H7 (cell line): ENCODE data around the gene PHIP. TPM values are rescaled to one million over a fixed set of nuclear protein-coding genes. Genes with fewer than 3 reads are reported as not detected.
"Not testable (repeated sequence)": the region's sequence is repeated elsewhere in the genome, so short reads cannot be mapped to it uniquely, and the experiment has no call there.

ENCODE experiments used
- DNase-seq: peaks from one replicate; pipeline ENCODE4 v3.0.0; 2012
- H3K27me3 ChIP-seq: 2 replicates; pipeline ENCODE4 v1.6.0; 2011; ENCODE audit warnings: mild to moderate bottlenecking, low read length; ENCODE audit not compliant: control insufficient read depth, insufficient read depth
- H3K36me3 ChIP-seq: replicated peaks from 2 replicates; pipeline ENCODE4 v1.5.1; 2011; ENCODE audit warnings: low read length; ENCODE audit not compliant: control insufficient read depth, insufficient read depth
- H3K4me3 ChIP-seq: 2 replicates; pipeline ENCODE4 v1.5.1; 2011; ENCODE audit warnings: low read depth, mild to moderate bottlenecking, control low read depth, low read length, moderate library complexity; ENCODE audit not compliant: insufficient read depth
- total RNA-seq: library from RNA; depleted of rRNA; stranded (reverse); fragments of >200 nt; shearing (Covaris generic); gene quantifications from 2 replicates; pipeline ENCODE4 v1.2.3, GENCODE V29; 2014; rRNA removed

PHIP gene
- total RNA-seq, 1 experiment from 2014 or later, result 24.4 TPM

GRCh38 chr6:78909391-78909790 lies 168.7 kb downstream of the PHIP start:
- DNase-seq, result no peak
- Histone ChIP-seq H3K36me3 (no peaks in the 10 kb centered on the region), H3K27me3 (peaks cover 13% of the 10 kb centered on the region), H3K4me3 (no peak overlapping the region)

GRCh38 chr6:78908621-78909020 lies 169.4 kb downstream of the PHIP start:
- DNase-seq, result no peak
- H3K4me3 ChIP-seq, result no peak overlapping the region
- no peaks in the 10 kb centered on the region for H3K36me3 ChIP-seq
- peaks cover 13% of the 10 kb centered on the region for H3K27me3 ChIP-seq

GRCh38 chr6:78896227-78896626 lies 181.8 kb downstream of the PHIP start:
- Histone ChIP-seq H3K36me3 (no peaks in the 10 kb centered on the region), H3K27me3 (no peaks in the 10 kb centered on the region), H3K4me3 (no peak overlapping the region)
- no peak for DNase-seq

GRCh38 chr6:78889901-78890300 lies 188.2 kb downstream of the PHIP start:
- not testable (repeated sequence) for H3K27me3 ChIP-seq, DNase-seq, H3K4me3 ChIP-seq, H3K36me3 ChIP-seq

Other genes starting within 250 kb of the PHIP start
- 4.7 and 6.2 TPM in 2 replicates for gene IRAK1BP1, start 210.7 kb downstream of the PHIP start, total RNA-seq
- 89.6 and 95.9 TPM in 2 replicates for gene HMGN3, start 156.4 kb upstream of the PHIP start, total RNA-seq